Stimulated activated CD8-positive, alpha-beta memory T cell treated with anti-CD3 and anti-CD28 coated beads, Interleukin-15, amount 100 ng/mL, for 4 hours (primary cell): ENCODE results near the gene FTCD.
"Not testable (repeated sequence)": the region's sequence is repeated elsewhere in the genome, so short reads cannot be mapped to it uniquely, and the experiment has no call there.

ENCODE experiments used
- DNase-seq, 2 donors: peaks; one replicate each; pipeline ENCODE4 v3.0.0-alpha.2; 2020; ENCODE audit warnings: low read depth in 2 of 2

FTCD gene

DNA sequence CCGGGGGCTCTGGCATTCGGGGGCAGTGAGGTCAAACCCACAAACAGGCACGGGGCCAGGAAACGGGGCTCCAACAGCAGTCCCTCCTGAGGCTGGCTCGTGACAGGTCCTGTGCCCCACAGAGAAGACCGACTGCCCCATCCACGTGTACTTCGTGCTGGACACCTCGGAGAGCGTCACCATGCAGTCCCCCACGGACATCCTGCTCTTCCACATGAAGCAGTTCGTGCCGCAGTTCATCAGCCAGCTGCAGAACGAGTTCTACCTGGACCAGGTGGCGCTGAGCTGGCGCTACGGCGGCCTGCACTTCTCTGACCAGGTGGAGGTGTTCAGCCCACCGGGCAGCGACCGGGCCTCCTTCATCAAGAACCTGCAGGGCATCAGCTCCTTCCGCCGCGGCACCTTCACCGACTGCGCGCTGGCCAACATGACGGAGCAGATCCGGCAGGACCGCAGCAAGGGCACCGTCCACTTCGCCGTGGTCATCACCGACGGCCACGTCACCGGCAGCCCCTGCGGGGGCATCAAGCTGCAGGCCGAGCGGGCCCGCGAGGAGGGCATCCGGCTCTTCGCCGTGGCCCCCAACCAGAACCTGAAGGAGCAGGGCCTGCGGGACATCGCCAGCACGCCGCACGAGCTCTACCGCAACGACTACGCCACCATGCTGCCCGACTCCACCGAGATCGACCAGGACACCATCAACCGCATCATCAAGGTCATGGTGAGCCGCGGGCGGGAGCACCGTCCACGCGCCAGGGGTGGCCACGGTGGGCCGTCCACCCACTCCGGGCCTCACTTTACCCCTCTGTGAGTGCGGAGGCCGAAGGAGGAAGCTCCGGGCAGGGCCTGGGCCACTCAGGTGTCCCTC is 43.3 kb downstream of the FTCD start:
- DNase-seq = no peak

DNA sequence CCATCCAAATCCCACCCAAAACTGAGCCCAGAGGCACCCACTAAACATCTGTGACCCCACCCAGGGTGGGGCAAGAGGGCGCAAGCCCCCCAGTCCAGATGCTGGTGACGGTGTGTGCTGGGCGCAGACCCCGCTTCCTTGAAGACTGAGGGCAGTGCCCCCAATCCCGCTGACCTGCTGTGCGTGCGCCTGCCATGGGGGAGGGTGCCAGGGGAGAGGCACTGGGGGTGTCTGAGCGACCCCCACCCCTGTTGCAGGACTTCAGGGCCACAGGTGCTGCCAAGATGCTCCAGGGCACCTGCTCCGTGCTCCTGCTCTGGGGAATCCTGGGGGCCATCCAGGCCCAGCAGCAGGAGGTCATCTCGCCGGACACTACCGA is 44.2 kb downstream of the FTCD start:
- no peak for DNase-seq

DNA sequence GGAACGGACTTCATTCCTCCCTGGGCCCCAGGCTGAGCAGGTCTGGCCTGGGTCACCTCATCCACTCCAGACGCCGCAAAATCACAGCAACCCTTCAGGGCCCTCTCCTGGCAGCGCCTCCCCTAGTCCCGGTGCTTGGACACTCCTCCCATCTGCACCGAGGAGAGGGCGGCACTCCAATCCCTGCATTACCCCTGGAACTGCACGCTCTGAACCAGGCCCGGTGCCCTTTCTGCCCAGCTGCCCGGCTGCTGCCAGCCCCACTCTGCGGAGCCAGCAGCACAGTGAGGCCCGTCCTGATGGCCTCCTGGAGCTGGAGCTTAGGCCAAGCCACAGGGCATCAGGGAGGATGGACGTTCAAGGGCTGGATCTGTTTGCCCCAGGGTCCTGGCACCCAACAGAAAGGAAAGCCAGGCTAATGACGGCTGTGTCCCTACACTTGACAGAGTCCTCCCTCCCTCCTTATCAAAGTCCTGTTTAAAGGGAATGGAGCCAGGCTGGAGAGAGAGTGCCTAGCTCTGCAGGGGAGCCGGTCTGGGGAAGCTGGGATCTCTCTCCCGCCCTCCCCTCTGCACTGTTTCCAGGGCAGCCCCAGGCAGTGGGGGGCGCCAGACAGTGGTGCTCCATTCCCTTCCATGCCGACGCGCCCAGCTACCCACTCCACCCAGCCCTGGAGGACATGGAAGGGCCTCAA is 44.7 kb downstream of the FTCD start:
- no peak for DNase-seq

DNA sequence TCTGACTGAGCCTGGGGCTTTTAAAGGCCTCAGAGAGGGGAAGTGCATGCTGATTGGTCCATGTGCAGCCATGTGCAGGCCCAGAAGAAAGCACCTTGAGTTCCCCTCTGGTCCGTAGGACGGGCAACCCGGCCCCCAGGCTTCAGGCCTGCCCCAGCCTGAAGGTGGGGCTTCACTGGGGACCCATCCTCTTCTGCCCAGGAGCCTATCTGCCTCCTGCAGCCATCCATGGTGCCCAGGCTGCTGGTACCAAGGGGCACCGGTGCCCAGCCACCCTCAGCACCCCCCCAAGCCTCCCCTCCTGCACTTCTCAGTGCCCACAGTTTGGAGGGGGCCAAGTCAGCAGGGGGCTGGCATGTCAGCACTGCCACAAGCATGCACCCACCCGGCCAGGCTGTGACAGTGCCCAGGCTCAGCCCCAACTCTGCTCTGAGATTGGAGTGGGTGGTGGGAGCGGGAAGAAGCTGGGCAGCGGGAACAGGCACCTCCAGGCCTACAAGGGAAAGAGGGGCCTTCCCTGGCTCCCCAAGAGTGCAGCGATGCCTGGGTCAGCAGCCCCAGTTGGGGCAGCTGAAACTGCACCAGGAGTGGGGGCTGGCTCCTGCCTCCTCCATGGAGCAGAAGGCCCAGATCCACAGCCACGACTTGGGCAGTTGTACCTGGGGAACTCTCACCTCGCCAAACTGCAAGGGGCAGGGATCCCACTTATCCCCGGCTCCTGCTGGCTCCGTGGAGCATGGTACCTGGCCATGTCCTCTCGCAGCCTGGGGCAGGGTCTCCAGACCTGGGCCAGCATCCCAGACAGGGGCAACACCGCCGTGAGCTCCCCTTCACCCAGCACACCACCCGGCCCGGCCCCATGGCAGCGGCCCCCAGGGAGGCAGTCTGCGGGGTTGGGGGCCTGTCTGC is 45.8 kb downstream of the FTCD start:
- DNase-seq = no peak

DNA sequence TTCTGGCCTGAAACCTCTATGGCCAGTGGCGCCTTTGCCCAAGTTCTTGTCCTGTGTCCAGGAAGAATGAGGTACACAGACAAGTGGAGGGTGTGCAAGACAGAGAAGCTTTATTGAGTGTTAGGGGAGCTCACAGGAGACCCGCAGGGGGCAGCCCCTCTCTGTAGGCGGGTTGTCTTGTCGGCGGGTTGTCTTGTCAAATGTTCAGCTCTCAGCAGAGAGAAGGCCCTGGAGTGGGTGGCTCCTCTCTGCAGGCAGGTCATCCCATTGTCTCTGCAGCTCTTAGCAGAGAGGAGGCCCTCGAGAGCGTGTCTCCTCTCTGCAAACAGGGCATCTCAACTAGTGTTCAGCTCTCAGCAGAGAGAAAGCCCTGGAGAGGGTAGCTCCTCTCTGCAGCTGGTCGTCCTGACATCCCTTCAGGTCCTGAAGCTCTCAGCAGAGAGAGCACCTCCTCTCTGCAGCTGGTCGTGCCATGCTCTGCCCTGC is 46.5 kb downstream of the FTCD start:
- no peak for DNase-seq

DNA sequence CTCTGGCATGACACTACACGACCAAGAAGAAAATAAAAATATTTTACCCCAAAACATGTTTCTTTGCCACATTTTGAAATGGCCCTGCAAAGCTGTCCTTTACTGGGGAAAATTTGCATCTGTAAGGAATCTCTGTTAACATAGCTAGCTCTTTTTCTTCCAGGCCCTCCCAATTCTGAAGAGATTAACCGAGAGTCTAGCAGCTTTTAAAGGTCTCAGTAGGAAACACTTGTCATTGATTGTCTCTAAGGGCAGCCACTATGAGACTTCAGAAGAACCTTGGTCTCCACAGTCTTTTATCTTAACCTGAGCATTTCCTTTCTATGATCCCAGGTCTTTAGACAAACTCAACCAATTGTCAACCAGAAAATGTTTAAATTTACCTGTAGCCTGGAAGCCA is 48.0 kb downstream of the FTCD start:
- not testable (repeated sequence) for DNase-seq

DNA sequence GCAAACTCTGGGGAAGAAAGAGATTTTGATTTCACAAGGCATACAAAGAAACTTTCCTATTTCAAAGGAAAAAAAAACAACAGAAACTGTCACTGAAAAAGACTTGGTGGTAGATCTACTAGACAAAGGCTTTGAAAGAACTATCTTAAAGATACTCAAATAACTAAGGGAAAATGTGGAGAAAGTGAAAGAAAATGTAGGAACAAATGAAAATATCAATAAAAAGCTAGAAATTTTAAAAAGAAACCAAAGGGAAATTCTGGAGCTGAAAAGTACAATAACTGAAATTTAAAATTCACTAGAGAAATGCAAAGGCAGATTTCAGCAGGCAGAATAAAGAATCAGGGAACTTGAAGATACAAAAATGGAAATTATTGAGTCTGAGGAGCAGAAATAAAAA is 51.3 kb downstream of the FTCD start:
- no peak for DNase-seq

DNA sequence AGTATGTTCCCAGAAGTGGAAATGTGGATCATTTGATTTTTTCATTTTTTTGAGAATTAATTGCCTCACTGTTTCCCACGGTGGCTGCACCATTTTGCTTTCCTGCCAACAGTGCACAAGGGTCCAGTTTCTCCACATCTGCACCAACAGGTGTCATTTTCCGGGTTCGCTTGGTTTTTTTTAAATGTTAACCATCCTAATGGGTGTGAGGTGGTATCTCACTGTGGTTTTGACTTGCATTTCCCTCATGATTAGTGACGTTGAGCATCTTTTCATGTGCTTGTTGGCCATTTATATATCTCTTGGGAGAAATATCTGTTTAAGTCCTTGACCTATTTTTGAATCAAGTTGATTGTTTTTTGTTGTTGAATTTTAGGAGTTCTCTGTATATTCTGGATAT is 54.5 kb downstream of the FTCD start:
- DNase-seq = no peak

DNA sequence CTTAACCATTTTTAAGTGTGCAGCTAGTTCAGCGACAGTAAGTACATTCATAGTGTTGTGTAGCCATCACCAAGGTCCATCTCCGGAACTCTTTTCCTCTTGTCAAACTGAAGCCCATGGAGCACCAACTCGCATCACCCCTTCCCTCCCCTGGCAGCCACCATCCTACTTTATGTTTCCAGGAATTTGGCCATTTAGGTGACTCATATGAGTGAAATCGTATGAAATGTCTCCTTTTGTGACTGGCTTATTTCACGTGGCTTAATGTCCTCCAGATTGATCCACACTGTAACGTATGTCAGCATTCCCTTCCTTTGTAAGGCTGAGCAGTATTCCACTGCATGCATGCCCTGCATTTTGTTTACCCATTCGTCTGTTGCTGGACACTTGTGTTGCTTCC is 55.0 kb downstream of the FTCD start:
- DNase-seq = no peak

DNA sequence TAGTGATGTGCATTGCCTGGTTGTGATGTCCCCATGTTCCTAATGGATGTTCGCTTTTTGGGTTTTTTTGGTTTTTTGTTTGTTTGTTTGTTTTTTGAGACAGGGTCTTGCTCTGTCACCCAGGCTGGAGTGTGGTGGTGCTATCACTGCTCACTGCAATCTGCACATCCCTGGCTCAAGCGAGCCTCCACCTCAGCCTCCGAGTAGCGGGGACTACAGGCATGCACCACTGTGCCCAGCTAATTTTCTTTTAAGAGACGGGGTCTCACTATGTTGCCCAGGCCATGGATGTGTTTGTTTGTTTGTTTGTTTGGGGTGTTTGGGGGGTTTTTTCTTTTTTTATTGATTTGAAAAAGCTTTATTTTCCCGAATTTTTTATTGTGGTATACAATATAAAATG is 55.4 kb downstream of the FTCD start:
- no peak for DNase-seq

DNA sequence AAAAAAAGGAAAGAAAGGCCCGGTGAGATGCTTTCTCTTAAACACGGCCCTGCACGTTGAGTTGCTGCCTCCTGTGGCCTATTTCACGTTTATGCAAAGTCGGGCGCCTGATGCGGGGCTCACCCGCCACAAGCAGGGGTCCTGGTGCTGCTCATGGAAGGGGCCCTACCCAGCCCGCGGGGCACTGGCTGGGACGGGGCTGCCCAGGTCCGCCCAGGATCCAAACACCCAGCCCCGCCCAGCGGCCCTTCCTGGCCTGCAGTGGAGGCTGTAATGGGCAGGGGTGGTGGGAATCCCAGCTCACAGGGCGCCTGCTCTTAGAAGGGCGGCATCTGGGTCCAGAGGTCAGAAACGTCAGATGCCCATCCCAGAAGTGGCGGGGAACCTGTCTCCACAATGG is 55.9 kb downstream of the FTCD start:
- no peak for DNase-seq

DNA sequence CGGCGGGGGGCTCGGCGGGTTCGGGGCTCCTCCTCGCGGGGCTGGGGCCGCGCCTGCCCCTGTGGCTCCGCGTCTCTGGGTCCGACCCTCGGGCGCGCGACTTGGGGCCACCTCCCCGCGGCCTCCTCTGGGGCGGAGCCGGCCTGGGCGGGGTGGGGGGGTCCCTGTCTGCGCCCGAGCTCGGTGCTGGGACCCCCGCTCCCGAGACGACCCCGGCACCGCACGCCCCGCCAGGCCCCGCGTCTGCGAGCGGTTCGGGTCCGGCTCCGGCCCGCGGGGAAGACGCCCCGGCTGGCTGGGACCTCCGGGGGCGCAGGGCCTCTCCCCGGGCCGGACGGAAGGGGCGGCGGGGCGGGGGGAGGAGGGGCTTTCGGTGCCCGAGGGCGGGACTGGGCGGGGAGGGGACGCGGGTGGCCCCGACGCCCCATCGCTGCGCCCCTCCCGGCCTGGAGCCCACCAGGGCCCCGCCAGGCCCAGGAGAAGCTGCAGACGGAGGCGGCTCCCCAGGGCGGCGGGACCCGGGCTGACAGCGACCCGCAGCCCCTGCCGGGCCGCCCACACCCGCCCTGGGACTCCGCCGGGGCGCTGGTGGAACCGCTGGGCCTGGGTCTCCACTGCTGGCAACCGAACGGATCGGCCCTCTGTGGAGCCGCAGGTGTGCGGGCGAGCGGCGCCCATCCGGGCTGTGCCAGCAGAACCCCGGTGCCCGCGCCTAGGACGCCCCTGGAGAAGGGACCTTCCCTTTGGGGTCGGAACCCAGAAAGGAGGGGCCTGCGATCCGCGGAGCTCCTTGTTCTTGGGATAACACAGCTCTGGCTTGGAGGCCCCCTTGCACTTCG is 56.9 kb downstream of the FTCD start:
- no peak for DNase-seq

DNA sequence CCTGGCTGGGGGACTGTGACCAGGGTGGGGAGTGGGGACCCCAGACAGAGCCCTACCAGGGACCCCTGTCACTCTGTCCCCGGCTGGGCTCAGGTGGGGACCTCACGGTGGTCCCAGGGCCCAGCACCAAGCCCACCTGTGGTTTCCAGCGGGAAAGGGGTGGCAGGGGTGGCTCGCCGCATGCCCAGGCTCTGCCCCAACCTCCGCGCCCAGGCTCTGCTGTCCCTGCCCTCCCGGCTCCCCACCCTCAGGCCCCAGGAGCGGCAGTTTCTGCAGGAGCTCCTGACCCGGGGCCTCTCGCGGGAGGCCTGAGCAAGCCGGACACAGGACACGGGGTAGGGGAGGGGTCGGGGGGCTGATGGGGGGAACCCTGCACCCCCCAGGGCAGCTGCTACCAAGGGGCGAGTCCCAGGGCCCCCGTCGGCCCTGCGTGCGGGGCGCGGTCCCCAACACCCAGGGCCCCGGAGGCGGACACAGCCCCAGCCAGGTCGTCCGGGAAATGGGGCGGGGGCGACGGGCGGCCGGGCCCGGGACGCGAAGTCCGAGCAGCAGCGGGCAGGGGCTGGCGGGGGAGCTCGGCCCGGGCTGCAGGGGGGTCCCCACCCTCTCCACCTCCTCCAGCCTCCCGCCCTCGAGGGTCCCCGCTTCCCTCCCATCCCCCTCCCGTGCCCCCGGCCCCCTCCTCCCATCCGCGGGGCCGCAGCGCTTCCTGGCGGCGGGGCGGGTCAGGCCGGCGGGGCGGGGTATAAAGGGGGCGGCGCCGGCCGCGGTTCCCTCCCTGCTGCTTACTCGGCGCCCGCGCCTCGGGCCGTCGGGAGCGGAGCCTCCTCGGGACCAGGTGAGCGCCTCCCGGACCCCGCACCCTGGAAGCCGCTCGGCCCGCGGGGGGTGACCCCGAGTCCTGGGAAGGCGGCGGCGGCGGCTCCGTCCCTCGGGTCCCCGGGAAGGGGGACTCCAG is 57.8 kb downstream of the FTCD start, which contains the start of gene COL6A2:
TSS of gene COL6A2 (plus strand) at position 777 of the 958 bp plus-strand sequence.
- no peak for DNase-seq

DNA sequence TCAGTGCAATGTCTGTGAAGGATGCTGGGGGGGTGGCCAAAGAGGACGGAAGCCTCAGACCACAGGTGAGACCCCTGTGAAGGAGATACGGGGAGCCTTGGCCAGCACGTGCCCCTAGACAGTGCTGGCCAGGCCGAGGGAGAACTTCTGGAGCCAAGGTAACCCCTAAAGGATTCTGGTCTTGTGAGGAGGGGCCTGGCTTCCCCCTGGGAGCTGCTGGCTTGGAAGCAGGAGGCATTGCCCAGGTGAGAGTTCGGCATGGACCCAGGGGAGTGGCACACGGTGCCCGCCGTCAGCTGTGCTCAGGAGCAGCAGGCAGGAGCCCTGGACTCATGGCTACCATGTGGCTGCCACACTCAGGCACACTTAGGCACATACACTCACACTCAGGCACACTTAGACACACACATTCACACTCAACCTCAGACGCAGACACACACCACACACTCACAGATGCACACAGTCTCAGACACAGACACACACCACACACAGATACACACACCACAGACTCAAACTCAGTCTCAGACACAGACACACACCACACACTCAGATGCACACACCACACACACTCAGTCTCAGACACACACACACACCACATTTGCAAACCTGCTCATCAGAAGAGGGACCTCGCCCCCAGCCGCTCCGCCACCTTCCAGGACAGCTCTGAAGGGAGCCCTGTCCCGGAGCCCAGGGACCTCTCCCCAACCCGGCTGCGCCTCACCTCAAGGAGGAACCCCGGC is 58.6 kb downstream of the FTCD start:
- no peak for DNase-seq

DNA sequence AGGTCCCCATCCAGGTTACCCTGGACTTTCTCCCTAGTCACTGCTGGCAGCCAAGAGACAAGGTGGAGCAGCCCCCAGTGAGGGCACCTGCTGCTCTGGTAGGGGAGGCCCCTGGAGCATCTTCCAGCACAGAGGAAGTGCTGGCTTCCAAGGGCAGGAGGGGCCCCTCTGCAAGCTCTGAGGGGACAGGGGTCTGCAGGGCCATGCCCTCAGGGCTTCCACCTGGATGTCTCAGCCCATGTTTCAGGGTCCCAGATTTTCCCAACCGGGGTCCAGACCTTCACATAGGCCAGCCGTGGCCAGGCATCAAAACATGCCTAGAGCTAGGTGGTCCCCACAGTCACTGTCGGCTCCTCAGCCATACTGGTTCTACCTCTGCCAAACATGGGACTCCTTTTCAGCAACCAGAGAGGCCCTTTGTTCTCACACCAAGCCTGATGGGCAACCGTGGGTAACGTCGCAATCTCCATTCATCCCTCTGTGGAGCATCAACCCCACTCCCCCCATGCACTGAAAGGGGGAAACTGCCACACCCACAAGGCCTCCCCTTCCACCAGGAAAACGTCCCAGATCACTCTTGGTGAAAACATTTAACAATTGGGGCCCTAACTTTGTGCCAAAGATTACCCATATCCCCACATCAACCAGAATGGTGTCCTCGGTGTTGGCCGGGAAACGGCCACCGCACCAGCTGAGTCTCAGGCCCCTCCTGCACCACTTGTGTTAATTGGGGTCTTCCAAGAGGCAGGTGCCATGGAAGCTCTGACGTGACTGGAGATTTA is 59.4 kb downstream of the FTCD start:
- no peak for DNase-seq

DNA sequence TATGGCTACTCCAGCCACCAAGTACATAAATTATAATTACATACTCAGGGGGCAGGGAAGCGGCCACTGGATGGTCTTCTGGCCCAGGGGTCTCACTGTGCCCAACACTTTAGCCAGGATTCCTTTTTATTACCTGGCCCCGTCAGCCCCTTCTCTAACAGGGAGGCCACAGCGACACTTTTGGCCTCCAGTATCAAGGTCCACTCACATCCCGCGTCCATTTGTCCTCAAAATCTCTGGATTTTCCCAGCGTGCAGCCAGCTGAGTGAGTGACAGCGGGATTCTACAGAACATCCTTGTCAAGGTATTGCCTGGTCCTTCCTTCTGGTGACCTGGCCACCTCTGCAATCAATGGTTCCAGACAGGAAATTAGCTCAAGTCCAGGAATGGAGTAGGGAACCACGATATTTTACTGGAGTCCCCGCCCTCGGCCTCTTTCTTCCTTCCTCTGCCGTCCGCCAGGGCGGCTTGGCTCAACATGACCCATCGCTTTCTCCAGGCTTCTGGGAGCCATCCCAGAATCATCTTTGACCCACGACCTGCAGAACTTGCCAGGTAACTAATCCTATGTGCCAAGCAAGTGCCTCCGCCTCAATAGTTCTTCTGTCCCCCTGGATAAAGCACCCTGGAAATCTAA is 60.2 kb downstream of the FTCD start:
- DNase-seq = no peak

DNA sequence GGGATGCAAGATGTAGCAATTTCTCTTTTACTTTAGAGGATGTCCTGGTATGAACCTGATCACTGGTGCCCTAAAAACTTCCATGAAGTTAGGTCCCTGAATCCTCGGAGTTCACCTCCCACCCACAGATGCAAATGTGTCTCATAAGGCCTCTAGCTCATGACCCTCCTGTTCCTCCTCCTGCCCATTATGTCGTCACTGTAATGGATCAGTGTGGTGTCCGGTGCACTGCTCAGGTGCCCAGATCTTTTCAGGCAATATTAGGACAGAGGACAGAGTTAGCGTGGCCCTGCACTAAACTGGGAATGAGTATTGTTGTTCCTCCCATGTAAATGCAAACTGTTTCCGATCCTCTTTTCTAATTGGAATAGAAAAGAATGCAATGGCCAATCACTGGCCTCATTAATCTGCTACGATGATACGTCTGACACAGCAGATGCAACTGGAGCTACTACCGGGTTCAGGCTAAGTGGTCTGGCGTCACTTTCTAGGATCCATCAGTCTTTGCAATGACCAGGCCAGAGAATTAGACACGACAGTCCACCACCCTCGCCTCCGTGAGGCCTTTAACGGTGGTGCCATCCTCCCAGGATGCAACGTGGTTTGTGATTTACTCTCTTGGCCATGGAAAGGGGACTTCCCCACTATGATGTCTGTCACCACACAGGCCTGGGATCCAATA is 60.8 kb downstream of the FTCD start:
- no peak for DNase-seq
